AG04450 (cell line): ENCODE measurements around the gene GLIS1. TPM values are rescaled to one million over a fixed set of nuclear protein-coding genes. Genes with fewer than 3 reads are reported as not detected.

Experiments used
- CTCF ChIA-PET: fragments of 300-600, 350-600 bp; formaldehyde crosslinking; extraction: SDS; loops from one replicate; lab custom pipeline; 2022; ENCODE audit warnings: antibody characterized with exemption, inconsistent platforms; lab: Charles Lee
- POLR2A ChIA-PET: fragments of 350-600 bp; formaldehyde crosslinking; extraction: SDS; loops from one replicate; lab custom pipeline; 2021; ENCODE audit warnings: antibody characterized with exemption, inconsistent platforms; lab: Yijun Ruan, JAX
- DNase-seq: peaks from one replicate; pipeline ENCODE4 v3.0.0-alpha.2; 2011; ENCODE audit warnings: low read depth, low spot score
- H3K27ac ChIP-seq: one replicate; pipeline ENCODE4 v1.5.1; 2012; ENCODE audit warnings: low read depth, low read length, control low read depth
- H3K27me3 ChIP-seq: one replicate; pipeline ENCODE4 v1.6.0; 2012; ENCODE audit warnings: low read length; ENCODE audit not compliant: control insufficient read depth, insufficient read depth
- H3K4me3 ChIP-seq: 2 replicates; pipeline ENCODE4 v1.5.1; 2011; ENCODE audit warnings: mild to moderate bottlenecking, low read depth, low read length, control low read depth
- H3K9me3 ChIP-seq: 2 replicates; pipeline ENCODE4 v1.5.1; 2012; ENCODE audit warnings: low read length; ENCODE audit not compliant: control insufficient read depth, insufficient read depth
- polyA plus RNA-seq: library from polyadenylated mRNA; depleted of rRNA; stranded (reverse); fragments of >200 nt; gene quantifications from 2 replicates; pipeline ENCODE4 v1.2.3, GENCODE V29; 2011
- TF ChIP-seq, protein P1 (sequence below): IDR thresholded peaks from 2 replicates; pipeline ENCODE4 v1.5.1; 2011; ENCODE audit warnings: low read depth, low read length, control low read depth, inconsistent platforms

Gene GLIS1
- polyA plus RNA-seq, 1 experiment = 0.77 TPM

GRCh38 chr1:53553734-53554509 lies 185.0 kb downstream of the GLIS1 start:
- ChIA-PET POLR2A (no interaction called here), CTCF (no interaction called here)
- no peak overlapping the region for H3K27ac ChIP-seq
- TF ChIP-seq, protein P1, sequence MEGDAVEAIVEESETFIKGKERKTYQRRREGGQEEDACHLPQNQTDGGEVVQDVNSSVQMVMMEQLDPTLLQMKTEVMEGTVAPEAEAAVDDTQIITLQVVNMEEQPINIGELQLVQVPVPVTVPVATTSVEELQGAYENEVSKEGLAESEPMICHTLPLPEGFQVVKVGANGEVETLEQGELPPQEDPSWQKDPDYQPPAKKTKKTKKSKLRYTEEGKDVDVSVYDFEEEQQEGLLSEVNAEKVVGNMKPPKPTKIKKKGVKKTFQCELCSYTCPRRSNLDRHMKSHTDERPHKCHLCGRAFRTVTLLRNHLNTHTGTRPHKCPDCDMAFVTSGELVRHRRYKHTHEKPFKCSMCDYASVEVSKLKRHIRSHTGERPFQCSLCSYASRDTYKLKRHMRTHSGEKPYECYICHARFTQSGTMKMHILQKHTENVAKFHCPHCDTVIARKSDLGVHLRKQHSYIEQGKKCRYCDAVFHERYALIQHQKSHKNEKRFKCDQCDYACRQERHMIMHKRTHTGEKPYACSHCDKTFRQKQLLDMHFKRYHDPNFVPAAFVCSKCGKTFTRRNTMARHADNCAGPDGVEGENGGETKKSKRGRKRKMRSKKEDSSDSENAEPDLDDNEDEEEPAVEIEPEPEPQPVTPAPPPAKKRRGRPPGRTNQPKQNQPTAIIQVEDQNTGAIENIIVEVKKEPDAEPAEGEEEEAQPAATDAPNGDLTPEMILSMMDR = no peak
- no peak overlapping the region for H3K4me3 ChIP-seq
- no peaks in the 10 kb centered on the region for H3K27me3 ChIP-seq
- DNase-seq = no peak
- no peaks in the 10 kb centered on the region; the same call in 1 of the 2 replicates for H3K9me3 ChIP-seq

- Histone ChIP-seq H3K27ac (no peak overlapping the region), H3K4me3 (no peak overlapping the region), H3K9me3 (no peaks in the 10 kb centered on the region; the same call in 1 of the 2 replicates), H3K27me3 (no peaks in the 10 kb centered on the region)
- ChIA-PET CTCF (no interaction called here), POLR2A (interaction anchor here (1.3 kb wide), 1 partner anchor 8 kb away, joined by 5 read pairs; no protein-coding TSS in a partner anchor)
- DNase-seq = no peak
- TF ChIP-seq, protein P1 = no peak
Measured at GRCh38 chr1:53552981-53553733, 185.8 kb downstream of the GLIS1 start.

DNA sequence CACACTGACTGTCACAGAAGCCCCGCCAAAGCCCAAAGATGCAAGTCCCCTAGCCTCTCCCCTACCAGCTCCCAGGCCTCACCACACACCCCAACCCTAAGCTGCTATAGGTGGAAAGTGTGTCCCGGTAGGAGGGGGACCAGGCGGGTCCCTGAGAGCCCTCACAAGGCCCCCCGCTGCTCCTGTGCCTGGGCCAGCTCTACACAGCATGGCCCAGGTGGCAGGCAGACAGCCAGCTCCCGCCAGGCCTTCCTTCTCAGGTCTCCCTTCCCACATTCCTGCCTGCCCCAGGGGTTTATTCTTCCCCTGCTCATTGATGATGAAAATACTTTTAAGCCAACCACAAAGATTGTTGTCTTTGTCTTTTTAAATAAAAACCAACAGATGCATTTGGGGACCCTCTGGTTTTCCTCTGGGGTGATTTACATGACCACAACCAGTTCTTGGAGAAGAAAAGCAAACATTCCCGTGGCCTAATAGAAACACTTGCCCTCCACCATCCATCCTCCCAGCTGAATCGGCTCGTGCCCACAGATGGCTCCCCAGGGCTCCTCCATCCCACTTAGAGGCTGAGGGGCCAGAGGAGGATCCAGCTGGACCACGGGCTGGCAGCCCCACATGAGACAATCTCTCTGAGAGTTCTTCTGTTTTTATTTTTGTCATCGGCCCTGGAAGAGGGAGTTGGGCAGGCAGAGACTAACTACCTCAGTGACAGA lies 186.7 kb downstream of the GLIS1 start:
- no peaks in the 10 kb centered on the region; the same call in 1 of the 2 replicates for H3K9me3 ChIP-seq
- no peak for DNase-seq
- ChIA-PET CTCF (no interaction called here), POLR2A (interaction anchor here (1.3 kb wide), 1 partner anchor 8 kb away, joined by 5 read pairs; no protein-coding TSS in a partner anchor)
- no peak overlapping the region for H3K4me3 ChIP-seq
- no peak overlapping the region for H3K27ac ChIP-seq
- TF ChIP-seq, protein P1 = no peak
- no peaks in the 10 kb centered on the region for H3K27me3 ChIP-seq

DNA sequence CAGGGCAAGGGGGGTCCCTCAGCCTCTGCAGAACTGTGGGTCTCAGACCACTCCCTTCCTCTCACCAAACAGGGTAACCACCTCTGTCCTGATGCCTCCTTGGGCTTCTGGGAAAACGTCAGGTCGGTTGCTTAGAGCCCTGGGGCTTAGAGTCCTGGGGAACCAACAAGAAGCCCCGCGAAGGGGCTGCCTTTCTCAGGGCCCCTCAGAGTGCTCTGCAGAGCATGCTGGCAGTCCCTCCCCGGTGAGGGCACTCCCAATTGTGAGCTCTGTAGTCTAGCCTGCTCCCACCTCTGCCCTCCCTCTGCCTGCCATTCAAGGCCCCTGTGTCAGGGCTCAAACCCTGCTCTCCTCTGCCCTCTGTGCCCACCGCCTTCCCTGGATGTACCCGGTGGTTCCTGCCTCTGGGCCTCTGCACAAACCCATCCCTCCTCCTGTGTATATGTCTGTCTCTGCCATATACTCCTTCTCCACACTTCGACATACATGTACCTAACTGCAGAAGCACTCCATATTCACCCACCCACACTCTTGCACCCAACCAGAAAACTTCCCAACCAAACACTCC lies 187.5 kb downstream of the GLIS1 start:
- H3K27me3 ChIP-seq = no peaks in the 10 kb centered on the region
- no peak overlapping the region for H3K27ac ChIP-seq
- POLR2A ChIA-PET = interaction anchor here (1.3 kb wide), 1 partner anchor 9 kb away, joined by 5 read pairs; no protein-coding TSS in a partner anchor
- CTCF ChIA-PET = no interaction called here
- H3K4me3 ChIP-seq = no peak overlapping the region
- TF ChIP-seq, protein P1 = no peak
- no peak for DNase-seq
- H3K9me3 ChIP-seq = no peaks in the 10 kb centered on the region; the same call in 1 of the 2 replicates
